OCI-LY7 (cell line): ENCODE data around the gene GATAD2A. TPM values are rescaled to one million over a fixed set of nuclear protein-coding genes. Genes with fewer than 3 reads are reported as not detected.

ENCODE experiments used
- BruUV-seq: library from RNA; stranded (reverse); fragments of 400-500 nt; replicated peaks from 2 replicates; lab custom pipeline; 2021; lab: Mats Ljungman, UMichigan
- CTCF ChIA-PET: fragments of 300-600 bp; sonication (Branson Sonifier 250); formaldehyde crosslinking; loops from one replicate; lab custom pipeline; 2022; ENCODE audit warnings: antibody characterized with exemption; ENCODE audit not compliant: unreplicated experiment; lab: Charles Lee
- POLR2A ChIA-PET: fragments of 300-600 bp; sonication (Branson Sonifier 250); formaldehyde crosslinking; loops from one replicate; lab custom pipeline; 2022; ENCODE audit warnings: antibody characterized with exemption; lab: Charles Lee
- DNase-seq: peaks from one replicate; pipeline ENCODE4 v3.0.0-alpha.2; 2015; ENCODE audit warnings: low spot score
- H2AFZ ChIP-seq: fragments of 200-600 bp; sonication (generic), shearing (Covaris generic); 2 replicates; pipeline ENCODE4 v1.6.1; 2014; ENCODE audit warnings: mild to moderate bottlenecking, antibody characterized with exemption, low read length, moderate library complexity
- H3K27ac ChIP-seq: fragments of 200-600 bp; sonication (generic); 2 replicates; pipeline ENCODE4 v1.5.1; 2014; ENCODE audit warnings: mixed run types, low read depth, mild to moderate bottlenecking, moderate library complexity, low read length, inconsistent platforms; ENCODE audit not compliant: poor library complexity, severe bottlenecking
- H3K36me3 ChIP-seq: fragments of 200-600 bp; sonication (generic); 2 replicates; pipeline ENCODE4 v1.6.1; 2014; ENCODE audit warnings: mild to moderate bottlenecking, antibody characterized with exemption, low read length, moderate library complexity, mixed read lengths; ENCODE audit not compliant: insufficient read depth
- H3K4me1 ChIP-seq: fragments of 200-600 bp; sonication (generic); 2 replicates; pipeline ENCODE4 v1.5.1; 2014; ENCODE audit warnings: mild to moderate bottlenecking, low read length; ENCODE audit not compliant: insufficient read depth, poor library complexity, severe bottlenecking
- H3K4me2 ChIP-seq: fragments of 200-600 bp; sonication (generic); 2 replicates; pipeline ENCODE4 v1.6.1; 2014; ENCODE audit warnings: mild to moderate bottlenecking, low read length
- H3K4me3 ChIP-seq: fragments of 200-600 bp; sonication (generic); 2 replicates; pipeline ENCODE4 v1.5.1; 2014; ENCODE audit warnings: mild to moderate bottlenecking, low read depth, low read length; ENCODE audit not compliant: poor library complexity, severe bottlenecking
- H3K79me2 ChIP-seq: fragments of 200-600 bp; sonication (generic); 2 replicates; pipeline ENCODE4 v1.6.1; 2016; ENCODE audit warnings: low read depth, mild to moderate bottlenecking, low read length, moderate library complexity, mixed read lengths; ENCODE audit not compliant: insufficient read depth
- H3K9me2 ChIP-seq: fragments of 200-600 bp; sonication (generic); 2 replicates; pipeline ENCODE4 v1.6.1; 2016; ENCODE audit warnings: mild to moderate bottlenecking, low read length, mixed read lengths; ENCODE audit not compliant: insufficient read depth
- H3K9me3 ChIP-seq: fragments of 200-600 bp; sonication (generic); 2 replicates; pipeline ENCODE4 v1.6.1; 2014; ENCODE audit warnings: mild to moderate bottlenecking, mixed run types, low read length, mixed read lengths
- H4K20me1 ChIP-seq: fragments of 200-600 bp; sonication (generic); 2 replicates; pipeline ENCODE4 v1.6.1; 2014; ENCODE audit warnings: mild to moderate bottlenecking, antibody characterized with exemption, low read length, moderate library complexity, mixed read lengths; ENCODE audit not compliant: insufficient read depth
- EZH2phosphoT487 ChIP-seq: fragments of 200-600 bp; sonication (generic); IDR thresholded peaks from 2 replicates; pipeline ENCODE4 v1.6.1; 2018; ENCODE audit warnings: low read depth, borderline replicate concordance, mild to moderate bottlenecking, mixed run types, antibody characterized with exemption, low read length, moderate library complexity, mixed read lengths
- intact Hi-C: fragments of 100-400 bp; cut with micrococcal nuclease; formaldehyde crosslinking; loops from one replicate; pipeline ENCODE4 v1.10.0; 2022; ENCODE audit not compliant: unreplicated experiment
- total RNA-seq, 2 experiments: library from RNA; depleted of rRNA in 1 of 2; stranded (reverse); fragments of >200 nt in 1 of 2; shearing (Covaris generic) in 1 of 2; gene quantifications; 2 replicates each; pipeline ENCODE4 v1.2.3, GENCODE V29; 2014 to 2022
- TF ChIP-seq, protein P1 (sequence below): fragments of 200-600 bp; sonication (generic); conservative IDR thresholded peaks from 2 replicates; pipeline ENCODE4 v1.5.1; 2014; ENCODE audit warnings: mild to moderate bottlenecking, antibody characterized with exemption, low read length, moderate library complexity, mixed read lengths

The GATAD2A gene
- total RNA-seq, 2 experiments from 2014 or later = 62.8 to 156 TPM

DNA sequence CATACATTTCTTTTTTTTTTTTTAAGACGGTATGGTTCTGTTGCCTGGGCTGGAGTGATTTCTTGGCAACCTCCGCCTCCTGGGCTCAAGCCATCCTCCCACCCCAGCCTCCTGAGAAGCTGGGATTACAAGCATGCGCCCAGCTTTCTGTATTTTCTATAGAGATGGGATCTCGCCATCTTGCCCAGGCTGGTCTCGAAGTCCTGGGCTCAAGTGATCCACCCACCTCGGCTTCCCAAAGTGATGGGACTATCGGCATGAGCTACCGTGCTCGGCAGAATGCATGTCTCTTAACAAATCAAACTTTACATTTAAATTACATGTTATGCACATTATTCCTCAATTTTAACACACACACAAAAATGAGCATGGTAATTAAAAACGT, 111.8 kb downstream of the GATAD2A start:
- intact Hi-C loops = no loop called here
- H3K4me2 ChIP-seq = peak overlapping the region; percentile 70
- no peaks in the 10 kb centered on the region for H3K9me3 ChIP-seq
- no peak overlapping the region for H2AFZ ChIP-seq
- peak overlapping the region; percentile 56 for H3K27ac ChIP-seq
- peaks cover 28% of the 10 kb centered on the region for H3K36me3 ChIP-seq
- no peaks in the 10 kb centered on the region for H3K9me2 ChIP-seq
- TF ChIP-seq, protein P1, sequence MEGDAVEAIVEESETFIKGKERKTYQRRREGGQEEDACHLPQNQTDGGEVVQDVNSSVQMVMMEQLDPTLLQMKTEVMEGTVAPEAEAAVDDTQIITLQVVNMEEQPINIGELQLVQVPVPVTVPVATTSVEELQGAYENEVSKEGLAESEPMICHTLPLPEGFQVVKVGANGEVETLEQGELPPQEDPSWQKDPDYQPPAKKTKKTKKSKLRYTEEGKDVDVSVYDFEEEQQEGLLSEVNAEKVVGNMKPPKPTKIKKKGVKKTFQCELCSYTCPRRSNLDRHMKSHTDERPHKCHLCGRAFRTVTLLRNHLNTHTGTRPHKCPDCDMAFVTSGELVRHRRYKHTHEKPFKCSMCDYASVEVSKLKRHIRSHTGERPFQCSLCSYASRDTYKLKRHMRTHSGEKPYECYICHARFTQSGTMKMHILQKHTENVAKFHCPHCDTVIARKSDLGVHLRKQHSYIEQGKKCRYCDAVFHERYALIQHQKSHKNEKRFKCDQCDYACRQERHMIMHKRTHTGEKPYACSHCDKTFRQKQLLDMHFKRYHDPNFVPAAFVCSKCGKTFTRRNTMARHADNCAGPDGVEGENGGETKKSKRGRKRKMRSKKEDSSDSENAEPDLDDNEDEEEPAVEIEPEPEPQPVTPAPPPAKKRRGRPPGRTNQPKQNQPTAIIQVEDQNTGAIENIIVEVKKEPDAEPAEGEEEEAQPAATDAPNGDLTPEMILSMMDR = no peak
- no peak for TF ChIP-seq EZH2phosphoT487
- peaks cover 60% of the 10 kb centered on the region for H3K79me2 ChIP-seq
- TSS peak; percentile 77 for BruUV-seq
- no peaks in the 10 kb centered on the region for H4K20me1 ChIP-seq
- CTCF ChIA-PET = no interaction called here
- H3K4me3 ChIP-seq = peak overlapping the region; percentile 90
- peaks cover 37% of the 10 kb centered on the region for H3K4me1 ChIP-seq
- no peak for DNase-seq
- POLR2A ChIA-PET = no interaction called here

DNA sequence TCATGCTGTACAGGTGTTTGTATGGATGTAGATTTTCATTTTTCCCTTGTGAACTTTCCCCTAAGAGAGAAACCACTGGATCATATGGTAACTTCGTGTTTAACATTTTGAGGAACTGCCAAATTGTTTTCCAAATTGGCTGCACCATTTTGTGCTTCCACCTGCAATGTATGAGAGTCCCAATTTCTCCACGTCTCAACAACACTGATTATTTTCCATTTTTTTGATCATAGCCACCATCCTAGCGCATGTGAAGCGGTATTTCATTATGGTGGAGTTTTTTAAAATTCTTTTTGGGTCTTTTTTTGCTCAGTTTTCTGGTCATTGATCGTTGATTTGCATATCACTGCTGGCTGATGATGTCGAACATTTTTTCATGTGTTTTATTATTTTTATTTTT, 115.5 kb downstream of the GATAD2A start:
- ChIA-PET POLR2A (no interaction called here), CTCF (no interaction called here)
- Histone ChIP-seq H3K9me2 (no peaks in the 10 kb centered on the region), H3K9me3 (no peaks in the 10 kb centered on the region), H3K79me2 (peaks cover 96% of the 10 kb centered on the region), H3K4me2 (no peak overlapping the region), H2AFZ (no peak overlapping the region), H3K4me1 (peaks cover 68% of the 10 kb centered on the region), H3K36me3 (peaks cover 49% of the 10 kb centered on the region), H4K20me1 (no peaks in the 10 kb centered on the region), H3K4me3 (no peak overlapping the region), H3K27ac (no peak overlapping the region)
- no peak for DNase-seq
- TF ChIP-seq, protein P1 = no peak
- TF ChIP-seq EZH2phosphoT487 = no peak
- intact Hi-C loops = no loop called here
- BruUV-seq = no TSS peak

DNA sequence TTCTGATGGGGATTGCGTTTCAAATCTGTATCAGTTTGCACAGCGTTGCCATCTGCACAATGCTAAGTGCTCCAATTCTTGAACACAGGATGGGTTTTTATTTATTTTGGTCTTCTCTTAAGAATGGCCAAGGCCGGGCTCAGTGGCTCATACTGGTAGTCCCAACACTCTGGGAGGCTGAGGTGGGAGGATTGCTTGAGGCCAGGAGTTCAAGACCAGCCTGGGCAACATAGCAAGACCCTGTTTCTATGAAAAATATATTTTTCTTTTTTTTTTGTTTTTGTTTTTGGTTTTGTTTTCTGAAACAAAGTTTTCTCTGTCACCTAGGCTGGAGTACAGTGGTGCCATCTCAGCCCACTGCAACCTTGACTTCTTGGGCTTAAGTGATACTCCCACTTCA, 117.7 kb downstream of the GATAD2A start:
- H3K4me2 ChIP-seq = peak overlapping the region; percentile 100
- peaks cover 69% of the 10 kb centered on the region for H3K4me1 ChIP-seq
- peak overlapping the region; percentile 65 for H3K4me3 ChIP-seq
- no peak for TF ChIP-seq EZH2phosphoT487
- TF ChIP-seq, protein P1 = no peak
- peaks cover 61% of the 10 kb centered on the region for H3K36me3 ChIP-seq
- ChIA-PET POLR2A (interaction anchor here (1.2 kb wide), 1 partner anchor 11 kb away, joined by 4 read pairs; no protein-coding TSS in a partner anchor), CTCF (no interaction called here)
- no TSS peak for BruUV-seq
- no peaks in the 10 kb centered on the region for H3K9me3 ChIP-seq
- DNase-seq = no peak
- H3K79me2 ChIP-seq = peaks cover 76% of the 10 kb centered on the region
- no peak overlapping the region for H2AFZ ChIP-seq
- H3K9me2 ChIP-seq = no peaks in the 10 kb centered on the region
- no peaks in the 10 kb centered on the region for H4K20me1 ChIP-seq
- H3K27ac ChIP-seq = peak overlapping the region; percentile 74
- intact Hi-C loops = no loop called here
